Measurements from ENCODE around the gene DPEP3.

DPEP3 gene

GRCh38 chr16:67959536-67960329 is 20.6 kb downstream of the DPEP3 start:
- TF ChIP-seq CTCF (IDR thresholded peaks at IDR 0.05; ENCODE audit: control insufficient read depth, extremely low read depth, insufficient read depth), result no peak
- DNase-seq (ENCODE audit: low read depth), result no peak

GRCh38 chr16:67957622-67958021 is 22.7 kb downstream of the DPEP3 start:
- TF ChIP-seq CTCF (IDR thresholded peaks at IDR 0.05; ENCODE audit: control insufficient read depth, extremely low read depth, insufficient read depth), result no peak
- no peak for DNase-seq (ENCODE audit: low read depth)
- no peak overlapping the region for H3K4me3 ChIP-seq (ENCODE audit: low read depth, low read length)

More at GRCh38 chr16:67959536-67960329, 20.6 kb downstream of the DPEP3 start:
- no peak overlapping the region for H3K4me3 ChIP-seq (ENCODE audit: low read depth, low read length)

GRCh38 chr16:67954421-67955196 is 25.7 kb downstream of the DPEP3 start:
- no peak overlapping the region for H3K4me3 ChIP-seq (ENCODE audit: low read depth, low read length)
- no peak for TF ChIP-seq CTCF (IDR thresholded peaks at IDR 0.05; ENCODE audit: control insufficient read depth, extremely low read depth, insufficient read depth)
- no peak for DNase-seq (ENCODE audit: low read depth)

- peak; percentile 36 for DNase-seq (ENCODE audit: low read depth)
- no peak for TF ChIP-seq CTCF (IDR thresholded peaks at IDR 0.05; ENCODE audit: control insufficient read depth, extremely low read depth, insufficient read depth)
- no peak overlapping the region for H3K4me3 ChIP-seq (ENCODE audit: low read depth, low read length)
Measured at GRCh38 chr16:67953641-67954375, 26.5 kb downstream of the DPEP3 start.

GRCh38 chr16:67951485-67951884 is 28.8 kb downstream of the DPEP3 start:
- TF ChIP-seq CTCF (IDR thresholded peaks at IDR 0.05; ENCODE audit: control insufficient read depth, extremely low read depth, insufficient read depth), result no peak
- no peak overlapping the region for H3K4me3 ChIP-seq (ENCODE audit: low read depth, low read length)
- DNase-seq (ENCODE audit: low read depth), result no peak

GRCh38 chr16:67950335-67950843 is 29.9 kb downstream of the DPEP3 start:
- no peak for DNase-seq (ENCODE audit: low read depth)
- no peak for TF ChIP-seq CTCF (IDR thresholded peaks at IDR 0.05; ENCODE audit: control insufficient read depth, extremely low read depth, insufficient read depth)
- no peak overlapping the region for H3K4me3 ChIP-seq (ENCODE audit: low read depth, low read length)
